Keratinocyte (primary cell): Measurements from ENCODE around the gene FABP7. TPM values are rescaled to one million over a fixed set of nuclear protein-coding genes. Genes with fewer than 3 reads are reported as not detected.

ENCODE experiments used
- DNase-seq: peaks from one replicate; pipeline ENCODE4 v3.0.0-alpha.2; 2011; ENCODE audit warnings: low read depth, missing footprints, low spot score
- FAIRE-seq: peaks from 2 replicates; lab custom pipeline; 2011; peaks lifted over from hg19 to GRCh38; lab: Jason Lieb, UNC
- H2AFZ ChIP-seq: 2 replicates; pipeline ENCODE4 v1.6.0; 2012; ENCODE audit warnings: low read length, control low read depth, inconsistent platforms; ENCODE audit not compliant: control insufficient read depth
- H3K27ac ChIP-seq: 2 replicates; pipeline ENCODE4 v1.5.1; 2011; ENCODE audit warnings: low read length; ENCODE audit not compliant: control insufficient read depth, insufficient read depth
- H3K27me3 ChIP-seq: 3 replicates; pipeline ENCODE4 v1.6.0; 2011; ENCODE audit warnings: low read length; ENCODE audit not compliant: control insufficient read depth, insufficient read depth; ENCODE audit errors: extremely low read depth
- H3K36me3 ChIP-seq, 2 experiments: 2 replicates in 1 of 2; 3 replicates in 1 of 2; pipeline ENCODE4 v1.5.1; 2011; ENCODE audit warnings: low read length in 2 of 2, mild to moderate bottlenecking in 1 of 2; ENCODE audit not compliant: control insufficient read depth in 2 of 2, insufficient read depth in 2 of 2; ENCODE audit errors: extremely low read depth in 1 of 2
- H3K4me1 ChIP-seq: 3 replicates; pipeline ENCODE4 v1.5.1; 2011; ENCODE audit warnings: low read length; ENCODE audit not compliant: control insufficient read depth, insufficient read depth; ENCODE audit errors: extremely low read depth
- H3K4me2 ChIP-seq: 3 replicates; pipeline ENCODE4 v1.6.0; 2011; ENCODE audit warnings: low read depth, low read length; ENCODE audit not compliant: control insufficient read depth, insufficient read depth; ENCODE audit errors: extremely low read depth
- H3K4me3 ChIP-seq, 3 experiments: fragments of 200-600 bp in 1 of 3; sonication (generic) in 1 of 3; 2 replicates in 2 of 3; 3 replicates in 1 of 3; pipeline ENCODE4 v1.5.1; 2011 to 2016; ENCODE audit warnings: low read length in 3 of 3, mild to moderate bottlenecking in 3 of 3, control low read depth in 2 of 3, inconsistent platforms in 1 of 3, low read depth in 1 of 3, mixed read lengths in 1 of 3, mixed run types in 1 of 3, moderate library complexity in 1 of 3; ENCODE audit not compliant: control insufficient read depth in 2 of 3, insufficient read depth in 2 of 3; ENCODE audit errors: extremely low read depth in 1 of 3
- H3K79me2 ChIP-seq: 2 replicates; pipeline ENCODE4 v1.6.0; 2012; ENCODE audit warnings: low read length; ENCODE audit not compliant: control insufficient read depth, insufficient read depth
- H3K9ac ChIP-seq: 3 replicates; pipeline ENCODE4 v1.6.0; 2011; ENCODE audit warnings: low read length; ENCODE audit not compliant: control insufficient read depth, insufficient read depth; ENCODE audit errors: extremely low read depth
- H3K9me1 ChIP-seq: 3 replicates; pipeline ENCODE4 v1.6.0; 2011; ENCODE audit warnings: low read length; ENCODE audit not compliant: control insufficient read depth, insufficient read depth; ENCODE audit errors: extremely low read depth
- H3K9me3 ChIP-seq: 2 replicates; pipeline ENCODE4 v1.5.1; 2012; ENCODE audit warnings: low read depth, low read length; ENCODE audit not compliant: control insufficient read depth
- H4K20me1 ChIP-seq: 3 replicates; pipeline ENCODE4 v1.6.0; 2011; ENCODE audit warnings: low read length; ENCODE audit not compliant: control insufficient read depth, insufficient read depth; ENCODE audit errors: extremely low read depth
- CTCF ChIP-seq, 3 experiments: IDR thresholded peaks in 1 of 3; conservative IDR thresholded peaks in 1 of 3; optimal IDR thresholded peaks in 1 of 3; 2 replicates in 2 of 3; 3 replicates in 1 of 3; pipeline versions ENCODE3 to v1.5.1; 2011; ENCODE audit warnings: low read length in 3 of 3, mild to moderate bottlenecking in 3 of 3, moderate library complexity in 2 of 3, control low read depth in 1 of 3, inconsistent platforms in 1 of 3; ENCODE audit not compliant: insufficient read depth in 2 of 3; ENCODE audit errors: extremely low read depth in 1 of 3
- EZH2 ChIP-seq: IDR thresholded peaks from one replicate; pipeline ENCODE4 v1.6.1; 2012; ENCODE audit warnings: inconsistent platforms, mild to moderate bottlenecking, low read length, moderate library complexity
- dilution Hi-C: fragments of 300-500 bp; cut with MboI; formaldehyde crosslinking; loops from one replicate; pipeline ENCODE4 v1.7.0; 2020; ENCODE audit warnings: low sequenced_read_pairs; ENCODE audit not compliant: extremely low pct_ligation_motif_present
- polyA plus RNA-seq, 5 experiments: library from polyadenylated mRNA; depleted of rRNA in 3 of 5; stranded (reverse) in 3 of 5; stranded (forward) in 1 of 5; unstranded in 1 of 5; fragments of >200 nt; gene quantifications; 1 replicate in 1 of 5; 2 replicates in 3 of 5; 3 replicates in 1 of 5; pipeline versions ENCODE4 v1.2.1 to v1.2.3, GENCODE V29; 2011 to 2012; ENCODE audit warnings: missing spikeins in 2 of 5, low read depth in 1 of 5, low replicate concordance in 1 of 5

Gene FABP7
- polyA plus RNA-seq, 1 donor (not counting 4 experiments of a cell fraction or from before 2014, with no cell fraction given), result not detected

GRCh38 chr6:122787721-122788120 is 8.2 kb downstream of the FABP7 start:
- H3K9me3 ChIP-seq, result no peaks in the 10 kb centered on the region
- no peaks in the 10 kb centered on the region for H3K79me2 ChIP-seq
- no peak overlapping the region for H2AFZ ChIP-seq
- DNase-seq (no peak), FAIRE-seq (no peak)
- no peaks in the 10 kb centered on the region for H4K20me1 ChIP-seq
- H3K4me3 ChIP-seq, result no peak overlapping the region
- dilution Hi-C loops, result no loop called here
- no peaks in the 10 kb centered on the region for H3K27me3 ChIP-seq
- H3K36me3 ChIP-seq, result no peaks in the 10 kb centered on the region
- H3K4me1 ChIP-seq, result peaks cover 28% of the 10 kb centered on the region
- H3K27ac ChIP-seq, result no peak overlapping the region
- H3K4me2 ChIP-seq, result no peak overlapping the region
- no peaks in the 10 kb centered on the region for H3K9me1 ChIP-seq
- no peak for TF ChIP-seq EZH2
- TF ChIP-seq CTCF (optimal IDR thresholded peaks at IDR 0.05 in 1 of 3, IDR thresholded peaks at IDR 0.05 in 1 of 3, conservative IDR thresholded peaks at IDR 0.05 in 1 of 3; ENCODE audit: extremely low read depth in 1 of 3, insufficient read depth in 2 of 3, low read length in 3 of 3), result no peak
- H3K9ac ChIP-seq, result no peak overlapping the region

GRCh38 chr6:122788208-122788607 is 8.7 kb downstream of the FABP7 start:
- no peak for FAIRE-seq
- dilution Hi-C loops, result no loop called here
- no peak overlapping the region for H3K27ac ChIP-seq

More at GRCh38 chr6:122788208-122788607, 8.7 kb downstream of the FABP7 start:
- Histone ChIP-seq H3K27me3 (no peaks in the 10 kb centered on the region), H3K79me2 (no peaks in the 10 kb centered on the region), H3K9me1 (no peaks in the 10 kb centered on the region), H3K4me2 (peak overlapping the region; percentile 81), H3K4me3 (no peak overlapping the region), H3K9me3 (no peaks in the 10 kb centered on the region), H3K4me1 (peaks cover 28% of the 10 kb centered on the region), H4K20me1 (no peaks in the 10 kb centered on the region), H3K9ac (no peak overlapping the region), H3K36me3 (no peaks in the 10 kb centered on the region), H2AFZ (no peak overlapping the region)
- DNase-seq, result no peak
- TF ChIP-seq EZH2 (no peak), CTCF (optimal IDR thresholded peaks at IDR 0.05 in 1 of 3, IDR thresholded peaks at IDR 0.05 in 1 of 3, conservative IDR thresholded peaks at IDR 0.05 in 1 of 3; ENCODE audit: extremely low read depth in 1 of 3, insufficient read depth in 2 of 3, low read length in 3 of 3) (no peak)
